Spinal cord (tissue), 10 donors: ENCODE measurements around the gene POC1B. TPM values are rescaled to one million over a fixed set of nuclear protein-coding genes. Genes with fewer than 3 reads are reported as not detected.

ENCODE experiments used
- DNase-seq, 6 donors: peaks; one replicate each; pipeline versions ENCODE4 v3.0.0 to v3.0.0-alpha.2; 2013 to 2015; ENCODE audit warnings: low spot score in 6 of 6, low read depth in 4 of 6
- H3K27ac ChIP-seq: one replicate; pipeline ENCODE4 v1.5.1; 2013; ENCODE audit warnings: low read depth, low read length, control low read depth
- H3K27me3 ChIP-seq: one replicate; pipeline ENCODE4 v1.6.1; 2013; ENCODE audit warnings: low read length; ENCODE audit not compliant: control insufficient read depth, insufficient read depth
- H3K36me3 ChIP-seq: one replicate; pipeline ENCODE4 v1.6.1; 2013; ENCODE audit warnings: low read length; ENCODE audit not compliant: control insufficient read depth, insufficient read depth
- H3K4me1 ChIP-seq: one replicate; pipeline ENCODE4 v1.6.1; 2013; ENCODE audit warnings: low read length; ENCODE audit not compliant: control insufficient read depth, insufficient read depth
- H3K4me3 ChIP-seq: one replicate; pipeline ENCODE4 v1.5.1; 2013; ENCODE audit warnings: low read depth, low read length, control low read depth
- H3K9me3 ChIP-seq: one replicate; pipeline ENCODE4 v1.6.1; 2013; ENCODE audit warnings: low read length; ENCODE audit not compliant: control insufficient read depth, insufficient read depth
- WGBS: methylation state at CpG from one replicate; pipeline ENCODE4 v1.1.5; 2013; ENCODE audit warnings: missing lambda C conversion rate; ENCODE audit not compliant: insufficient coverage; 5-methylcytosine and 5-hydroxymethylcytosine counted together
- polyA plus RNA-seq, 2 donors: library from polyadenylated mRNA; unstranded; fragments of 120-200 nt; gene quantifications; one replicate each; pipeline ENCODE4 v1.2.1, GENCODE V29; 2013; ENCODE audit not compliant: insufficient read length in 2 of 2
- total RNA-seq, 2 donors: library from RNA; depleted of rRNA in 1 of 2; stranded (reverse); fragments of 120-200 nt in 1 of 2; fragments of >200 nt in 1 of 2; gene quantifications; one replicate each; pipeline versions ENCODE4 v1.2.3 to v1.2.4, GENCODE V29; 2013 to 2014
- donor health status: healthy.

POC1B gene
- total and polyA plus RNA-seq, 4 donors, result 11.7 to 56.4 (median 21.5) TPM

DNA sequence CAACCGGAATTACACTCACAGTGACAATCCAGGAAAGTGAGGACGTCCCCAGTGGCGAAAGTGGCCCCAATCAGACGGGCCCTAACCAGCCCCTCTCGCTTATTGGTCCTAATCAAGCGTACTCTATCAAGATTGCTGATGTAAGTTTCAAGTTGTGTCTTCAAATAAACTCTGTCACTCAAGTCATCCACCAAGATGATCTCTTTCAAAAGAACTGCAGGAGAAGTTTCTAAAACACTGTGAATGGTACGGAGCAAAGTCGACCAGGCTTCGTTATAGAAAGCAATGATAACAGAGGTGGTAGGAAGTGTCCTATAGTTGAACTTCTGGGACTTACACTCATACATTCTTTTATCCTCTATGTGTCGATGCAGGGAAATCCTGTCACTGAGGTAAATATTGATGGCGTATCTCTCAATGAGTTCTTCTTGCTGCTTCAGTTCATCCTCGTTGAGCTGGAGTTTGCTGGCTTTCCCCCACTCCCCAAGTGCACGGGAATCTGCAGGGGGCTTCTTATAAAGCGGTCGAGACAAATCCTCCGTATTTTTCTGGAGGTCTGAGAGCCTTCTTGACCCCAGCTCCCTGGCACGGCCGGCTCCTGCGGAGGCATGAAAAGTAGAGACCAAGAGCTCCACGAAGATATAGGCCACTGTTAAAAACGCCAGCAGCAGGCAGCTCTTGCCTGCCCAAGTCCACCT lies 1.9 kb downstream of the POC1B start:
- WGBS, result 31% methylated on average over 16 of the region's 21 CpGs
- H3K27me3 ChIP-seq, result no peaks in the 10 kb centered on the region
- peaks cover 17% of the 10 kb centered on the region for H3K4me1 ChIP-seq
- H3K4me3 ChIP-seq, result peak overlapping the region; percentile 99
- H3K9me3 ChIP-seq, result no peaks in the 10 kb centered on the region
- peak overlapping the region; percentile 97 for H3K27ac ChIP-seq
- no peak for DNase-seq
- peaks cover 4% of the 10 kb centered on the region for H3K36me3 ChIP-seq

GRCh38 chr12:89523393-89523792 lies 2.5 kb downstream of the POC1B start:
- Histone ChIP-seq H3K4me3 (no peak overlapping the region), H3K27me3 (no peaks in the 10 kb centered on the region), H3K4me1 (peaks cover 17% of the 10 kb centered on the region), H3K27ac (no peak overlapping the region), H3K9me3 (no peaks in the 10 kb centered on the region), H3K36me3 (peaks cover 4% of the 10 kb centered on the region)
- WGBS, result 90% methylated on average over 2 of the region's 8 CpGs
- DNase-seq, result no peak

DNA sequence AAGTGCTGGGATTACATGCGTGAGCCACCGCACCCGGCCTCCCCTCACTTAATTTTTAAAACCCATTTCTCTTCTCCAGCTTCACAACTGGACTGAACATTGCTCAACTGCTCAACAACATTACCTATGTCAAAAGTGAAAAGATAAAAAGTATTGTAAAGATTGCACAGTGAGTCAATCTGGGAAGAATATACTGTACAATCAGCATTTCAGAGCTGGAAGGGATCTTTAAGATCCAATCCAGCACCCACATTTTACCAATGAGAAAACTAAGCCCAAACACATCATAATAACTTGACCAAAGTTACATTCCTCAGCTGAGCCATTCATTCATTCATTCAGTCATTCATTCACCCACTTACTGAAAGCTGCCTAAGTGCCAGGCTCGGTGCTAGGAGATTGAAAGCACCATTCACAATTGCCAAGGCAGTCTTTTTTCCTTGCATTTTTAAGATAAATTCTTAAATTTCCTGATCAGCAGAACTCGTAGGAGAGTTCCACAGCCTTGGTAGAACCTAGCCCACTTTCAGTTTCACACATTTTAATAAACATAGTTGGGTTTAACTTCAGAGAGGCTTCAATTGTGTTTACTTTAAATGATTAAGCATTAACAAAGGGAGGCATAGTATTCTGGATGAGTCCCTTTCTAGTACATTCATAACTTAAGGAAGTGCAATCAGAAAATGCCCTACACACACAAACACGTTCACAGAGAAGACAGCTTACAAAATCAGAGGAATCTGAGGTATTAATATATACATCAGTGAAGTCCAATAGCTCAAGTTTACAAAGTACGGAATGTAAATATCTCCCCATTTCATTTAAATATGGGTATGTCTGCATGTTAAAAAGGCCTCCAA lies 4.3 kb downstream of the POC1B start:
- H3K4me3 ChIP-seq, result no peak overlapping the region
- peaks cover 17% of the 10 kb centered on the region for H3K4me1 ChIP-seq
- H3K27ac ChIP-seq, result no peak overlapping the region
- H3K9me3 ChIP-seq, result no peaks in the 10 kb centered on the region
- no peak for DNase-seq
- 88% methylated on average over 4 of the region's 7 CpGs for WGBS
- H3K36me3 ChIP-seq, result peaks cover 4% of the 10 kb centered on the region
- H3K27me3 ChIP-seq, result no peaks in the 10 kb centered on the region

GRCh38 chr12:89517720-89518119 lies 8.1 kb downstream of the POC1B start:
- H3K36me3 ChIP-seq, result no peaks in the 10 kb centered on the region
- WGBS, result no CpG with 5 or more reads among the region's 3 CpGs
- no peaks in the 10 kb centered on the region for H3K27me3 ChIP-seq
- H3K4me1 ChIP-seq, result no peaks in the 10 kb centered on the region
- no peak overlapping the region for H3K27ac ChIP-seq
- H3K4me3 ChIP-seq, result no peak overlapping the region
- no peak for DNase-seq
- no peaks in the 10 kb centered on the region for H3K9me3 ChIP-seq

DNA sequence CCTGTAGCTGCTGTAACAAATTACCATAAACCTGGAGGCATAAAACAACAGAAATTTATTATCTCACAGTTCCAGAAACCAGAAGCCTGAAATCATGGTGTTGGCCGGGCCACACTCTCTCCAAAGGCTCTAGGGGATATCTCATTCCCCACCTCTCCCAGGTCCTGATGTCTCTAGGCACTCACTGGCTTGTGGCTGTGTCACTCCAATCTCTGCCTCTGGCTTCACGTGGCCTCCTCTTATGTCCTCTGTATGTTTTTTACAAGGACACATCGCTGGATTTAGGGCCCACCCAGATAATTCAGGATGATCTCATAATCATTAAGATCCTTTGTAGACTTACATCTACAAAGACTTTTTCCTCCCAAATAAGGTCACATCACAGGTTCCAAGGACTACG lies 9.2 kb downstream of the POC1B start:
- Histone ChIP-seq H3K36me3 (no peaks in the 10 kb centered on the region), H3K4me1 (no peaks in the 10 kb centered on the region), H3K27me3 (no peaks in the 10 kb centered on the region), H3K9me3 (no peaks in the 10 kb centered on the region), H3K27ac (no peak overlapping the region), H3K4me3 (no peak overlapping the region)
- DNase-seq, result no peak
- 83% methylated on average over 4 of the region's 4 CpGs for WGBS

GRCh38 chr12:89514751-89515150 lies 11.1 kb downstream of the POC1B start:
- Histone ChIP-seq H3K27me3 (no peaks in the 10 kb centered on the region), H3K9me3 (no peaks in the 10 kb centered on the region), H3K27ac (no peak overlapping the region), H3K36me3 (no peaks in the 10 kb centered on the region), H3K4me1 (no peaks in the 10 kb centered on the region), H3K4me3 (no peak overlapping the region)
- no peak for DNase-seq
- 100% methylated on average over 1 of the region's 1 CpG for WGBS

GRCh38 chr12:89513544-89513943 lies 12.3 kb downstream of the POC1B start:
- H3K27me3 ChIP-seq, result no peaks in the 10 kb centered on the region
- H3K4me1 ChIP-seq, result no peaks in the 10 kb centered on the region
- WGBS, result 81% methylated on average over 3 of the region's 4 CpGs
- DNase-seq, result no peak
- no peak overlapping the region for H3K4me3 ChIP-seq
- H3K36me3 ChIP-seq, result no peaks in the 10 kb centered on the region
- H3K27ac ChIP-seq, result no peak overlapping the region
- H3K9me3 ChIP-seq, result no peaks in the 10 kb centered on the region

GRCh38 chr12:89507015-89507824 lies 18.6 kb downstream of the POC1B start:
- no peak overlapping the region for H3K27ac ChIP-seq
- no peak overlapping the region for H3K4me3 ChIP-seq
- H3K36me3 ChIP-seq, result no peaks in the 10 kb centered on the region
- H3K4me1 ChIP-seq, result no peaks in the 10 kb centered on the region
- WGBS, result 55% methylated on average over 1 of the region's 9 CpGs
- H3K27me3 ChIP-seq, result no peaks in the 10 kb centered on the region
- no peaks in the 10 kb centered on the region for H3K9me3 ChIP-seq
- DNase-seq, result no peak

- no peak for DNase-seq
- H3K9me3 ChIP-seq, result no peaks in the 10 kb centered on the region
- H3K27ac ChIP-seq, result no peak overlapping the region
- no peaks in the 10 kb centered on the region for H3K27me3 ChIP-seq
- no peaks in the 10 kb centered on the region for H3K4me1 ChIP-seq
- H3K36me3 ChIP-seq, result no peaks in the 10 kb centered on the region
- 80% methylated on average over 1 of the region's 1 CpG for WGBS
- H3K4me3 ChIP-seq, result no peak overlapping the region
These were observed 19.8 kb downstream of the POC1B start for GRCh38 chr12:89506050-89506449.
